Measurements from ENCODE around the gene FAM76A. TPM values are rescaled to one million over a fixed set of nuclear protein-coding genes. Genes with fewer than 3 reads are reported as not detected.

The FAM76A gene
- total and polyA plus RNA-seq, 2 donors (not counting 3 experiments of a cell fraction or from before 2014, with no cell fraction given), result 1.8 to 12.8 TPM

- H3K79me2 ChIP-seq (ENCODE audit: control insufficient read depth, insufficient read depth, low read length), result peaks cover 80% of the 10 kb centered on the region
- no TSS peak for BruUV-seq (replicated peaks)
- no peak for FAIRE-seq
These were observed 58.9 kb downstream of the FAM76A start for GRCh38 chr1:27784700-27785099.

More at GRCh38 chr1:27784700-27785099, 58.9 kb downstream of the FAM76A start:
- H3K9me3 ChIP-seq (replicated peaks; ENCODE audit: control insufficient read depth, insufficient read depth, low read length), result no peaks in the 10 kb centered on the region
- no peak overlapping the region for H3K9ac ChIP-seq (replicated peaks; ENCODE audit: extremely low read depth, insufficient read depth, low read length)
- TF ChIP-seq CTCF (IDR thresholded peaks at IDR 0.05; ENCODE audit: extremely low read depth in 1 of 2, insufficient read depth in 1 of 2, low read depth in 1 of 2, low read length in 2 of 2), result no peak
- dilution Hi-C loops (cut with MboI; ENCODE audit: extremely low pct_ligation_motif_present, low sequenced_read_pairs) (no loop called here), intact Hi-C loops (cut with micrococcal nuclease) (no loop called here)
- no peak overlapping the region for H3K4me2 ChIP-seq (ENCODE audit: insufficient read depth, low read length)
- CTCF ChIA-PET, result interaction anchor here (0.9 to 2.0 kb wide), 4 partner anchors 9 to 115 kb away, joined by 3 to 9 read pairs (median 6); no protein-coding TSS in a partner anchor
- H4K20me1 ChIP-seq (replicated peaks; ENCODE audit: control insufficient read depth, extremely low read depth, insufficient read depth, low read length), result peaks cover 2% of the 10 kb centered on the region
- no peaks in the 10 kb centered on the region for H3K9me1 ChIP-seq (replicated peaks; ENCODE audit: control insufficient read depth, extremely low read depth, insufficient read depth, low read length)
- POLR2A ChIA-PET, result interaction anchor here (1.9 kb wide), 1 partner anchor 12 kb away, joined by 9 read pairs; the partner anchor contains the start of gene STX12
- no peak overlapping the region for H2AFZ ChIP-seq (ENCODE audit: low read depth, low read length)
- no peak for DNase-seq (ENCODE audit: low read depth, low spot score)
- no peak overlapping the region for H3K4me3 ChIP-seq (replicated peaks in 1 of 3; ENCODE audit: insufficient read depth in 1 of 3, low read depth in 1 of 3, low read length in 3 of 3)
- peaks cover 29% of the 10 kb centered on the region for H3K4me1 ChIP-seq (ENCODE audit: control insufficient read depth, extremely low read depth, insufficient read depth, low read length)
- H3K27me3 ChIP-seq (ENCODE audit: control insufficient read depth in 2 of 2, insufficient read depth in 2 of 2, low read length in 2 of 2), result no peaks in the 10 kb centered on the region
- no peak overlapping the region for H3K27ac ChIP-seq (ENCODE audit: insufficient read depth, low read depth, low read length)
- H3K36me3 ChIP-seq (ENCODE audit: control insufficient read depth in 2 of 2, extremely low read depth in 1 of 2, insufficient read depth in 2 of 2, low read length in 2 of 2), result peaks cover 0 to 2% of the 10 kb centered on the region in 2 experiments
